Activated T-cell treated with anti-CD3 and anti-CD28 coated beads, Interleukin-2, amount 50 U/mL, for 24 hours (primary cell): ENCODE measurements around the gene PGP.
"Not testable (repeated sequence)": the region's sequence is repeated elsewhere in the genome, so short reads cannot be mapped to it uniquely, and the experiment has no call there.

Source experiments
- DNase-seq: peaks from one replicate; pipeline ENCODE4 v3.0.0-alpha.2; 2020
- H3K27ac Mint-ChIP-seq: 2 replicates; pipeline ENCODE4 v1.8.0; 2020; ENCODE audit warnings: mild to moderate bottlenecking, mixed read lengths
- H3K27me3 Mint-ChIP-seq: 2 replicates; pipeline ENCODE4 v1.8.0; 2020; ENCODE audit warnings: mixed read lengths
- H3K36me3 Mint-ChIP-seq: 2 replicates; pipeline ENCODE4 v1.8.0; 2020; ENCODE audit warnings: low read depth, mixed read lengths
- H3K4me1 Mint-ChIP-seq: 2 replicates; pipeline ENCODE4 v1.8.0; 2020; ENCODE audit warnings: low read depth, mixed read lengths
- H3K4me3 Mint-ChIP-seq: 2 replicates; pipeline ENCODE4 v1.8.0; 2020; ENCODE audit warnings: mild to moderate bottlenecking, moderate library complexity, mixed read lengths
- H3K9me3 Mint-ChIP-seq: 2 replicates; pipeline ENCODE4 v1.8.0; 2020; ENCODE audit warnings: mixed read lengths

PGP gene

GRCh38 chr16:2205104-2205966, 9.3 kb downstream of the PGP start, which contains the start of gene MLST8:
TSS of gene MLST8 (plus strand) at chr16:2205454. CDS start at chr16:2206086, 632 bp downstream.
- DNase-seq, result peak; percentile 95
- Mint-ChIP-seq H3K36me3 (peaks cover 45% of the 10 kb centered on the region), H3K4me1 (peaks cover 27% of the 10 kb centered on the region), H3K27ac (peak within 1 kb of the TSS; percentile 91), H3K4me3 (peak within 1 kb of the TSS; percentile 91), H3K27me3 (no peaks in the 10 kb centered on the region), H3K9me3 (no peaks in the 10 kb centered on the region)

- Mint-ChIP-seq H3K4me3 (peak overlapping the region; percentile 91), H3K27me3 (no peaks in the 10 kb centered on the region), H3K9me3 (no peaks in the 10 kb centered on the region), H3K27ac (peak overlapping the region; percentile 51), H3K4me1 (peaks cover 27% of the 10 kb centered on the region), H3K36me3 (peaks cover 38% of the 10 kb centered on the region)
- no peak for DNase-seq
Measured at GRCh38 chr16:2204416-2205103, 10.1 kb downstream of the PGP start.

DNA sequence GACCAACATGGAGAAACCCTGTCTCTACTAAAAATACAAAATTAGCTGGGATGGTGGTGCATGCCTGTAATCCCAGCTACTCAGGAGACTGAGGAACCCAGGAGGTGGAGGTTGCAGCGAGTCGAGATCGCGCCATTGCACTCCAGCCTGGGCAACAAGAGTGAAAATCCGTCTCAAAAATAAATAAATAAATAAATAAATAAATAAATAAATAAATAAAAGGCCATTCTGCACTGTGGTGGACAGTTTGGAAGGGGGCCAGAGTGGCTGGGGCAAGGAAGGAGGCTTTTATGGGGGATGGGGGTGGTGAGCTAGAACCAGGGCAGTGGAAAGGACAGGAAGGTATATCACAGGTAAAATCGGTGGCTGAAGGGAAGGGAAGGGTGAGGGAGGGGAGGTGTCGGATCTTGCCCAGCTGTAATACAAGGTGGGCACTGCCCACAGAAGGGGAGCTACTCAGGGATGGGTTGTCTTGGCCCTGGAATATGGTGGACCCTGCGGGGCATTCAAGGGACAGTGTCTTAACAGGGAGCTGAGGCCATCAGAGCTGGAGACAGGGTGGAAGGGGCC, 11.4 kb downstream of the PGP start:
- H3K27ac Mint-ChIP-seq, DNase-seq, H3K9me3 Mint-ChIP-seq: not testable (repeated sequence)
- H3K4me3 Mint-ChIP-seq, result peak overlapping the region; percentile 21
- H3K36me3 Mint-ChIP-seq, result peaks cover 25% of the 10 kb centered on the region
- H3K4me1 Mint-ChIP-seq, result peaks cover 27% of the 10 kb centered on the region
- peaks cover 10% of the 10 kb centered on the region for H3K27me3 Mint-ChIP-seq

DNA sequence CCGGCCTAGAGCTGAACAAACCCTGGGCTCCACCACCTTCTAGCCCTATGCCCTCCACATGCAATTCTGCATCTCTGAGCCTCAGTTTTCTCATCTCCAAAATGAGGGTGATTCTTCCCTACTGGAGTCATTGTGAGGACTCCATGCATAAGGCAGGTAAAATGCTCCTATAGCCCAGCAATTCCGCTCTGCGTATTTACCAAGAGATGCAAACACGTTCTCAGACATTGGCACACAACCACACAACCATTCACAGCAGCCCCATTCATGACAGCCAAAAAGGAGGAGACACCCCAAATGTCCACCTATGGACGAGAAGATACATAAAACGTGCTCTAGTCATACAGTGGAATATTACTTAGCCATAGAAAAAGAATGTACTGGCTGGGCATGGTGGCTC, 14.3 kb downstream of the PGP start:
- H3K36me3 Mint-ChIP-seq, result no peaks in the 10 kb centered on the region
- peaks cover 8% of the 10 kb centered on the region for H3K4me1 Mint-ChIP-seq
- H3K27ac Mint-ChIP-seq, result no peak overlapping the region
- H3K4me3 Mint-ChIP-seq, result no peak overlapping the region
- H3K9me3 Mint-ChIP-seq, result no peaks in the 10 kb centered on the region
- H3K27me3 Mint-ChIP-seq, result peaks cover 27% of the 10 kb centered on the region
- no peak for DNase-seq

DNA sequence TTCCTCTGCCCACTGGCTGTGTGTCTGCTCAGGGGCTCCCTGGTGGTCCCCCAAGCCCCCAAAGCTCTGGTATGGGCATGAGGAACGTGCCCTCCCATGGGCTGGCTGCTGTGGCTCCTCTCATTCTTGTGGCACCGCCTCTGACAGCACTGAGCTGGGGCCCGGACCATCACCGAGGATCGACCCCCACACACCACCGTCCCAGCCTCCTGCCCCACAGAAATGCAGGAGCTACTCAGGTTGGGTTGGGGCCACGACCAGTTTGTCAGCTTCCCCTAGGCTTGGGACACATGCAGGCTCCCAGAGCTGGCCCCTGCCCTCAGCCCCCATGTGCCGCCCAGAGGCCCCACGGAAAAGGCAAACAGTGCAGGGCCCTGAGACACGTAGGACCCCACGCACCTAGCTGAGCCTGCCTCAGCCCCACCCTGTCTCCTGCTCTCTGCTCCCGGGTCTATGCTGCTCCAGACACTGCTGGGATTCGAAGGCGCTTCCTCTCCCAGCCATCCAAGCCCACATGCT, 15.0 kb downstream of the PGP start:
- Mint-ChIP-seq H3K9me3 (no peaks in the 10 kb centered on the region), H3K36me3 (no peaks in the 10 kb centered on the region), H3K4me3 (no peak overlapping the region), H3K4me1 (peaks cover 13% of the 10 kb centered on the region), H3K27me3 (peaks cover 33% of the 10 kb centered on the region), H3K27ac (no peak overlapping the region)
- DNase-seq, result no peak

DNA sequence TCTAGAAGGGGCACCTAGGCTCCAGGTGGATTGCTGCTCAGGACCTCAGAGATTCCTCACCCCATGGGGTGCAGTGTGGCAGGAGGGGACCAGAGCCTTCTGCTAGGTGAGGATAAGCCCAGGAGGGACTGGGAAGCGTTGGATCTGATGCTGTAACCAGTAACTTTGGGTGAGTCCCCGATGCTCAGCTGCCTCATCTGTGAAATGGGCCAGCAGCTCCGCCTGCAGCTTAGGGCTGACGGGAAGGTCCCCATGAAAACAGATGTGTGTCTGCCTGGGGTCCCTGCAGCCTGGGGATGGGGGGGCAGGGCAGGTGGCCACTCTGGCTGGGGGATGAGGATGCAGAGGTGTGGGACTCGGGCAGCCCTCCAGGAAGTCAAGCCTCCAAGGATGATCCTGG, 15.5 kb downstream of the PGP start:
- no peak for DNase-seq

GRCh38 chr16:2198283-2198682, 16.4 kb downstream of the PGP start:
- DNase-seq, result no peak
- Mint-ChIP-seq H3K4me1 (peaks cover 6% of the 10 kb centered on the region), H3K27ac (no peak overlapping the region), H3K4me3 (no peak overlapping the region), H3K9me3 (no peaks in the 10 kb centered on the region), H3K36me3 (no peaks in the 10 kb centered on the region), H3K27me3 (peaks cover 39% of the 10 kb centered on the region)

More for the DNA sequence above, 15.5 kb downstream of the PGP start:
- no peak overlapping the region for H3K27ac Mint-ChIP-seq
- H3K4me3 Mint-ChIP-seq, result no peak overlapping the region
- H3K4me1 Mint-ChIP-seq, result peaks cover 8% of the 10 kb centered on the region
- H3K36me3 Mint-ChIP-seq, result no peaks in the 10 kb centered on the region
- no peaks in the 10 kb centered on the region for H3K9me3 Mint-ChIP-seq
- peaks cover 39% of the 10 kb centered on the region for H3K27me3 Mint-ChIP-seq

DNA sequence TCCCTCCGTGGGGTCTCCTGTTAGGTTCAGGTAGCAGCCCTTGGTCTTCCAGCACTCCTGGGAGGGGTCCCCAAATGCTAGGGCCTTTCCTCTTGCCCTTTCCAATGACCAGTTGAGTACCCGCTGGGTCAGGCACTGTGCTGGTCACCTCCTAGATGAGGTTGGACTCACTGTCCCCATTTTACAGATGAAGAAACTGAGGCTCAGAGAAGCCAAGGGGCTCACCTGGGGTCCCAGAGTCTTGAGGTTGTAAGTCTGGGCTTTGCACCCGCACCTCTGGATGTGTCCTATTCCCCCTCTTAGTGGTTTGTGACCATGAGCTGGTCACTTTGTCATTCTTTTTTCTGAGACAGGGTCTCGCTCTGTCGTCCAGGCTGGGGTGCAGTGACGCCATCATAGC, 16.9 kb downstream of the PGP start:
- no peak overlapping the region for H3K27ac Mint-ChIP-seq
- peak overlapping the region; percentile 12 for H3K4me3 Mint-ChIP-seq
- no peaks in the 10 kb centered on the region for H3K36me3 Mint-ChIP-seq
- DNase-seq, result no peak
- no peaks in the 10 kb centered on the region for H3K9me3 Mint-ChIP-seq
- H3K27me3 Mint-ChIP-seq, result peaks cover 39% of the 10 kb centered on the region
- H3K4me1 Mint-ChIP-seq, result peaks cover 6% of the 10 kb centered on the region

DNA sequence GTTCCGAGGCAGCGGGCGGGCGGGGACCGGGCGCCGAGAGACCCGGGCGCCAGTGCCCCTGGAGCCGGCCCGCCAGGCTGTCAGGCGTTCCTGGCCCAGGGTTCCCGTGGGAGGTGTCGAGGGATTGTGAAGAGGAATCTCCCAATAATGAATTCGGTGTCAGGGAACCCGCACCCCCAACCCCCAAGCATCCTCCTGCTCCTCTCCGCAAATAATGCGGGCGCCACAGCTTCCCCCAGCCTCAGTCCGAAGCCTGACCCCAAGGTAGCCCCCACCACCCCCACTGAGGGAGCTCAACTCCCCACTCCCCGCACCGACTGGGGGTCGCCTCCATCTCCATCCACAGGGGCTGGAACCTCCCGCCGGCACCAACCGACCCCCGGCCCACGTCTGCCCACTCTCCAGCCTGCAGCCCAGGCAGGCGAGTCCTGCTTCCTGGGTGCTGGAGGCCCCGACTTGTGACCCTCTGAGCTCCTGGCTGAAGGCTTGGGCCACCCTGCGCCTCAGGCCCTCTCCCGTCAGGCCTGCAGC, 17.6 kb downstream of the PGP start:
- Mint-ChIP-seq H3K27me3 (peaks cover 39% of the 10 kb centered on the region), H3K27ac (no peak overlapping the region), H3K4me3 (peak overlapping the region; percentile 33), H3K4me1 (peaks cover 6% of the 10 kb centered on the region), H3K36me3 (no peaks in the 10 kb centered on the region), H3K9me3 (no peaks in the 10 kb centered on the region)
- DNase-seq, result no peak

- no peaks in the 10 kb centered on the region for H3K9me3 Mint-ChIP-seq
- peak within 1 kb of the TSS; percentile 33 for H3K4me3 Mint-ChIP-seq
- DNase-seq, result no peak
- H3K27ac Mint-ChIP-seq, result no peak within 1 kb of the TSS
- H3K27me3 Mint-ChIP-seq, result peaks cover 39% of the 10 kb centered on the region
- H3K36me3 Mint-ChIP-seq, result no peaks in the 10 kb centered on the region
- H3K4me1 Mint-ChIP-seq, result peaks cover 6% of the 10 kb centered on the region
Measured at GRCh38 chr16:2196162-2196980, 18.3 kb downstream of the PGP start, which contains the start of gene CASKIN1. TSS of gene CASKIN1 (minus strand) at chr16:2196605. CDS start at chr16:2196432, 173 bp downstream.

DNA sequence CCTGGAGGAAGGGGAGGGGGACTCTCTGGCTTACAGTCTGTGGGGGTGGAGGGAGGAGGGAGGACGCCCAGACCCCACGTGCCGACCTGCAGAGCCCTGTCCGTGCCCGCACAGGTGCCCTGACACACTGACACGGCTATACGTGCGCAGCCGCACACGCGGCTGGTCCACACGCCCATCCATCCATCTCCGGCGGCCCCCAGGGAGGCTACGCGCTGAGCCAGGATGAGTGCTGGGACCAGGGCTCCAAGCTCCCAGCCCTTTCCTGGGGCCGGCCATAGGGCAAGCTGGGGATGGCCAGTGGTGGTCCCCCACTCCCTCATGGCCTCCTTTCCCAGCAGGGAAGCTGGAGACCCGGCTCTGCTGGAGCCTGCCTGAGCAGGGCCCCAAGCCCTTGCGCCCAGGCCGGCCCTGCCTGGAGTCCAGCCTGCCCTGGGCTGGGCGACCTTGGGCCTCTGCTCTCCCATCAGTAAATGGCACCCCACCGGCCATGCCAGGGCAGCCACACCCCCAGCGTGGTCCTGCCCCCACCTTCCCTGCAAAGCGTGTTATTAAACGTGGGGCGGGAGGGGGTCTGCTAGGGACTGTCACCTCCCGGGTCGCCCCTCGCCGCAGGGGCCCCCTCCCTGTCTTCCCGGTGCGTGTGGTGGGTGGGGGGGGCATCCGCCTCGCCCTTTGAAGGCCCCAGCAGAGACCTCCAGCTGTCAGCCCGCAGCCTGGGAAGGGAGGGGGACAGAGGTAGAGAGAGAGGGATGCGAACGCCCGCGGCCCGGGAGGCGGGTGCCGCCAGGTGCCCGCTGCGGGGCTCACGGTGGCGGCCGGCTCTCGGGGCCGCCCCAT, 19.1 kb downstream of the PGP start:
- H3K4me1 Mint-ChIP-seq, result peaks cover 6% of the 10 kb centered on the region
- no peak for DNase-seq
- H3K27ac Mint-ChIP-seq, result no peak overlapping the region
- H3K27me3 Mint-ChIP-seq, result peaks cover 39% of the 10 kb centered on the region
- H3K36me3 Mint-ChIP-seq, result no peaks in the 10 kb centered on the region
- H3K4me3 Mint-ChIP-seq, result peak overlapping the region; percentile 18
- H3K9me3 Mint-ChIP-seq, result no peaks in the 10 kb centered on the region

DNA sequence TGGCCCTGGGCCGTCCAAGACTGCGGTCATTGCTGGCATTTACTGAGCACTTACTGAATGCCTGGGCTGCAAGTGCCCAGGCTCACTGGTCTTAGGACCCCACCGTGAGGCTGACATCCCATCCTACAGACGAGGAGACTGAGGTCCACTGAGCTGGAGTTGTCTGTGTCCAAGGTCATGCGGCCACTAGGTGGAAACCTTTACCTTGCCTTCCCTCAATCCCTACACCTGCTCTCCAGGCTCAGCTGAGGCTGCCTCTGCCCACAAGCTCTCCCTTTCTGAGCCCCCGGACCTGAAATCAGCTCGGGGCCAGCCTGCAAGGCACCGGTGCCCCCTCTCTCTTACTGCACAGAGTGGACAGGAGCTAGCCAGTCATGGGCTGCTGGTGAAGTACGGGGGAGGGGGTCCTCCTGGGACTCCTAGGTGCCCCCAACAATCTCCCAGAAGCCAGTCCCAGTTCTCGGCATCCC, 19.8 kb downstream of the PGP start:
- no peaks in the 10 kb centered on the region for H3K9me3 Mint-ChIP-seq
- peak; percentile 60 for DNase-seq
- no peak overlapping the region for H3K27ac Mint-ChIP-seq
- H3K4me3 Mint-ChIP-seq, result peak overlapping the region; percentile 31
- no peaks in the 10 kb centered on the region for H3K36me3 Mint-ChIP-seq
- H3K27me3 Mint-ChIP-seq, result peaks cover 39% of the 10 kb centered on the region
- peaks cover 6% of the 10 kb centered on the region for H3K4me1 Mint-ChIP-seq
